ENCODE data around the gene CELF1. TPM values are rescaled to one million over a fixed set of nuclear protein-coding genes. Genes with fewer than 3 reads are reported as not detected.
A peak's percentile ranks its signal among the peaks of the same experiment; 100 is the strongest.

CELF1 gene
- total and polyA plus RNA-seq, 2 of the 13 experiments (the other 11 are each of a cell fraction or from before 2014, with no cell fraction given) = 69.0 to 80.1 TPM

DNA sequence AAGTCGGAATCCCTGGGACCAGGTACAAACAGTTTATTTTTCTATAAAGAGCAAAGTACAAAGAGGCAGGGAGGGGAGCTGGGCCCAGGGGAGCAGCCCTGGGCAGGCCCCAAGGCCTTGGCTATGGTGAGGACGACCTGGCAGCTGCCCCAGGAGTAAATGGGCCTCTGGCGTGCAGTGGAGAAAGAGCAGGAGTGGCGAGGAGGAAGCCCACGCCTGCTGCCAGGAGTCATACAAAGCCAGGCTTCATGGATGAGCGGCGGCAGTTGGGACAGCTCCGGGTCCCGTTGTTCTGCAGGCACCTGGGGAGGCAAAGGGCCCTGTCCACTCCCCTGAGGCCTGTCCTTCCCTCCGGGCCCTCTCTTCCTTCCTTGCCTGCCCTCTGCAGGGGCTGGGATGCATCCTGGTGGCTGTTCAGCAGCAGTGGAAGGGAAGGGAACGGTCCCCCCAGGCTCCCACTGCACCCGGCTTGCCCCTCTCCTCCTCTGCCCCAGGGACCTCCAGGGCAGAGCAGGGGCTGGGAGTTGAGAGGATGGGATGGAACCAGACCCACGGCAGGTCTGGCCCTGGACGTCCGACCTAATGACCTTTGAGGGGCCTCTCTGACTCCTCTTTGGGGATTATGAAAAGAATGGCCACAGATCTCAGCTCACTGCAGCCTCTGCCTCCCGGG, 115.0 kb downstream of the CELF1 start (continued):
- TF ChIP-seq RARA (CRISPR knock-in tag; IDR thresholded peaks at IDR 0.05) = peak; percentile 39; the same call in 1 of the 2 replicates
- TF ChIP-seq GLI4 (CRISPR knock-in tag; IDR thresholded peaks at IDR 0.05; ENCODE audit: borderline replicate concordance) = no peak
- TF ChIP-seq YEATS4 (CRISPR knock-in tag; IDR thresholded peaks at IDR 0.05; ENCODE audit: borderline replicate concordance) = peak; percentile 66; the same call in 1 of the 2 replicates
- peak; percentile 73 for TF ChIP-seq ZMYM4 (CRISPR knock-in tag; IDR thresholded peaks at IDR 0.05)
- TF ChIP-seq REPIN1 (CRISPR knock-in tag; IDR thresholded peaks at IDR 0.05; ENCODE audit: borderline replicate concordance, low read depth) = 0 out of 2 replicates have a peak, but pooled peaks have one; percentile 16
- TF ChIP-seq AGO2 (optimal IDR thresholded peaks at IDR 0.05; ENCODE audit: low read depth, low read length) = peak; percentile 53
- TF ChIP-seq BRD4 (CRISPR knock-in tag; IDR thresholded peaks at IDR 0.05) = no peak
- 0 out of 2 replicates have a peak, but pooled peaks have one; percentile 60 for TF ChIP-seq KAT7 (CRISPR knock-in tag; IDR thresholded peaks at IDR 0.05; ENCODE audit: borderline replicate concordance)
- TF ChIP-seq ZNF556 (CRISPR knock-in tag; IDR thresholded peaks at IDR 0.05; ENCODE audit: borderline replicate concordance) = peak; percentile 14; the same call in 1 of the 2 replicates
- TF ChIP-seq ZFP82 (CRISPR knock-in tag; IDR thresholded peaks at IDR 0.05; ENCODE audit: borderline replicate concordance) = peak; percentile 45; the same call in 1 of the 2 replicates
- no peak for TF ChIP-seq SOX13 (IDR thresholded peaks at IDR 0.05)
- peak in 1 of 2 experiments; percentile 49; a peak in 1 of 4 replicates for TF ChIP-seq SOX13 (CRISPR knock-in tag; conservative IDR thresholded peaks at IDR 0.05 in 1 of 2, IDR thresholded peaks at IDR 0.05 in 1 of 2)
- peak; percentile 79 for TF ChIP-seq GATAD2A (CRISPR knock-in tag; IDR thresholded peaks at IDR 0.05)
- peak; percentile 19 for TF ChIP-seq HES4 (CRISPR knock-in tag; IDR thresholded peaks at IDR 0.05; ENCODE audit: borderline replicate concordance)
- TF ChIP-seq GATA4 (IDR thresholded peaks at IDR 0.05; ENCODE audit: borderline replicate concordance, low read depth) = peak; percentile 19; the same call in 1 of the 2 replicates
- TF ChIP-seq, protein P1, sequence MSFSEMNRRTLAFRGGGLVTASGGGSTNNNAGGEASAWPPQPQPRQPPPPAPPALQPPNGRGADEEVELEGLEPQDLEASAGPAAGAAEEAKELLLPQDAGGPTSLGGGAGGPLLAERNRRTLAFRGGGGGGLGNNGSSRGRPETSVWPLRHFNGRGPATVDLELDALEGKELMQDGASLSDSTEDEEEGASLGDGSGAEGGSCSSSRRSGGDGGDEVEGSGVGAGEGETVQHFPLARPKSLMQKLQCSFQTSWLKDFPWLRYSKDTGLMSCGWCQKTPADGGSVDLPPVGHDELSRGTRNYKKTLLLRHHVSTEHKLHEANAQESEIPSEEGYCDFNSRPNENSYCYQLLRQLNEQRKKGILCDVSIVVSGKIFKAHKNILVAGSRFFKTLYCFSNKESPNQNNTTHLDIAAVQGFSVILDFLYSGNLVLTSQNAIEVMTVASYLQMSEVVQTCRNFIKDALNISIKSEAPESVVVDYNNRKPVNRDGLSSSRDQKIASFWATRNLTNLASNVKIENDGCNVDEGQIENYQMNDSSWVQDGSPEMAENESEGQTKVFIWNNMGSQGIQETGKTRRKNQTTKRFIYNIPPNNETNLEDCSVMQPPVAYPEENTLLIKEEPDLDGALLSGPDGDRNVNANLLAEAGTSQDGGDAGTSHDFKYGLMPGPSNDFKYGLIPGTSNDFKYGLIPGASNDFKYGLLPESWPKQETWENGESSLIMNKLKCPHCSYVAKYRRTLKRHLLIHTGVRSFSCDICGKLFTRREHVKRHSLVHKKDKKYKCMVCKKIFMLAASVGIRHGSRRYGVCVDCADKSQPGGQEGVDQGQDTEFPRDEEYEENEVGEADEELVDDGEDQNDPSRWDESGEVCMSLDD (CRISPR knock-in tag; IDR thresholded peaks at IDR 0.05; ENCODE audit: borderline replicate concordance) = no peak; the same call in 1 of the 2 replicates
- peak; percentile 65; the same call in 1 of the 2 replicates for TF ChIP-seq GFI1 (CRISPR knock-in tag; IDR thresholded peaks at IDR 0.05; ENCODE audit: borderline replicate concordance)
